ENCODE measurements around the gene STMN1.

Gene STMN1

GRCh38 chr1:25895365-25895990 lies 10.7 kb downstream of the STMN1 start:
- peak; percentile 77 for DNase-seq (ENCODE audit: low spot score)

DNA sequence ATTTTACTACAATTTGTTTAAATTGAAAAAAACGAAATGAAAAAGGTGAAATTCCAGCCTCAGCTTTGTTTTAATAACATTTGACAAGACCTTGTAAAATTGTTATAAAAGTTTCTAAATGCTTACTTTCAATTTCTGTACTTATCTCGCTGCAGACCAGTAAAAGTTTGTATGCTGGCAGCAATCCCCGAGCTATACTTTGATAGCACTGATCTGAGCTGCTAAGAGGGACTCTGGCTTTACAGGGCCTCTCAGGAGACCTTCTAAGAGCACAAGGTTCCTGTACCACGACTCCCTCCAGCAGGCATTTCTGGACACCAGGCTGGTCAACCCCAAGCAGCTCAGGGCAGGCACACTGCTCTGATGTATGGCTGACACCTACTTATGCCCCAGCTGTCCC lies 13.1 kb downstream of the STMN1 start:
- no peak for DNase-seq (ENCODE audit: low spot score)

DNA sequence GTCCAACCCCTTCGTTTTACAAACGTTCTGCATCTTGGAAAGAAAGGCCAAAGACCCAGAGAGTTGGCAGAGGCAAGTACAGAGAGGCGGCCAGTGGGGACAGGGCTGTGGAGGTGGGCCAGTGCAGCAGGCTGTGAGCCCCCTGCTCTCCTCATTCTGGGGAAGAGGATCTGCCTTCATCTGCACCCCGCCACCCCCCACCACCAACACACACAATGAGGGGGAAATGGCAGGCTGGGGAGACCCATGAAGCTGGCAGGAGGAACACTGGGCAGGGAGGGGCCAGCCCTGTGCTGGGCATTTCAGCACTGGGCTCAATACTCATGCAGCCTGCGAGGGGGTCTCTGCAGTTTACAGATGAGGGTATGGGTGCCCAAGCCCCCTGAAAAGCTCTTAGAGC lies 14.6 kb downstream of the STMN1 start:
- no peak for DNase-seq (ENCODE audit: low spot score)

GRCh38 chr1:25890239-25891034 lies 15.8 kb downstream of the STMN1 start:
- DNase-seq (ENCODE audit: low spot score) = peak; percentile 93

DNA sequence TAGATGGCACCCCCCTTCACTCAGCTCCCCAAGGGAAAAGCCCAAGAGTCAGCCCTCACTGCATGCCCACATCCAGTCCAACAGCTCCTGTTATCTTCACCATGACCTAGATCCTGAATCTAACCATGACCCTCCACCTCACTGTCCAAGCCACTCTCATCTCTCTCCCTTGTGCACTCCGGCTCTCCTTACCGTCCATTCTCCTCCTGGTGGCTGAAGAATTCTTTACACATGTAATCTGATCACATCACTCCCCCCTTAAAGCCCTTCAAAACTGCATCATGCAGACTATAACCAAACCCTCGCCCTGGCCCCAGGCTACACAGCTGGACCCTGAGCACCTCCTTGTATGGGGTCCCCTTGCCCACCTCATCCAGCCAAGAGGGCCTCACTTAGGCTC lies 16.7 kb downstream of the STMN1 start:
- no peak for DNase-seq (ENCODE audit: low spot score)

DNA sequence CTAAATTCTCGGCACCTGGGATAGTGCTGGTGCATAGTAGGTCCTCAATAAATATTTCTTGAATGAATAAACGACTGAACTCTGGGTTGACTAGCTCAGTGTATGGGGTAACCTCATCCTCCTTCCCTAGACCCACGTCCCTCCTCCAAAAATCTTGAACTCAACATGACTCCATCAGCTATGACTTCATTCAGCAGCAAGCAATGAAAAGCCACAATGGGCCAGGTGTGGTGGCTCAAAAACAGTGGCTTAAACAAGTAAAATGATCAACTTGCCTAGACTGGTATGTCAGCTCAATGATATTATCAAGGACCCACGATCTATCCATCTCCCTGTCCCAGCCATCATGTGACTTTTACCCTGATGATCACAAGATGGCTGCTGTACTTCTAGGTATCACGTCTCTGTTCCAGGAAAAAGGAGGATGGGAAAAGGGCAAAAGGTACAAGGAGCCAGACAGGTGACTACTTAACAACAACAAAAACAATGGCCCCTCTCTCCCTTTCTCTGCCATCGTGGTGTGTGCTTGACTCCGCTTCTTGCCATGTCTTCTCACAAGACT lies 17.7 kb downstream of the STMN1 start:
- no peak for DNase-seq (ENCODE audit: low spot score)

DNA sequence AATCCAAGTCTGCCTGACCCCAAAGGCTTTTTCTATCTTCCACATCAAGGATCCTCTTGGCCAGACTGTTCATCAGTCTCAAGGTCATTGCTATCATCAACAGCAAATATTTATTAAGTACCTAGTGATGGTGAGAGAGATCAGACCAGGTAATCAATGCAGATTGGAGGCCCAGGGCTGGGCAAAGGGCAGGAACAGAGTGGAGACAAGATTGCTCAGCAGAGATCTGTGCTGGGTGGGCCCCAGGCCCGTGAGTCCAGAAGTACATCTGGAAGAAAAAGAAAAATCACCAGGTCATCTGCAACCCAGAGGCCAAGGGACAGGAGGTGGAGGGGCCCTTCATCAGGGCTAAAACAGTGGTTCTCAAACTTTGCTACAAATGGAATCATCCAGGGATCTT lies 20.6 kb downstream of the STMN1 start:
- no peak for DNase-seq (ENCODE audit: low spot score)

- DNase-seq (ENCODE audit: low spot score) = no peak
Measured at GRCh38 chr1:25881266-25881665, 25.0 kb downstream of the STMN1 start.

DNA sequence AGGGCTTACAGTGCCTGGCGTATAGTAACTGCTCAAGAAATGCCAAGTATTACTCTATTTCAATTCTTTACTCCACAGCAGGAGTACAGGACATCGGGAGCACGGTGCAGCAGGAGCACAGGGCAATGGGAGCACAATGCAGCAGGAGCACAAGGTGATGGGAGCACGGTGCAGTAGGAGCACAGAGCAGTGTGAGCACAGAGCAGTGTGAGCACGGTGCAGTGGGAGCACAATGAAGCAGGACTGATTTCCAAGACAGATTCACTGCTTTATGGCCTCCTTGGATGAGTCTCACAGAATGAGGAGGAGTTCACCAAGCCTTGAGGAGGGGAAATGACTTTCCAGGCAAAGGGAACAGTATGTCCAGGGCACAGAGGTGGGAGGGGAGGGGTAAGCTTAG lies 25.7 kb downstream of the STMN1 start:
- no peak for DNase-seq (ENCODE audit: low spot score)

- no peak for DNase-seq (ENCODE audit: low spot score)
Measured at GRCh38 chr1:25879675-25880074, 26.5 kb downstream of the STMN1 start.

- DNase-seq (ENCODE audit: low spot score) = no peak
Measured at GRCh38 chr1:25878690-25879089, 27.5 kb downstream of the STMN1 start.

DNA sequence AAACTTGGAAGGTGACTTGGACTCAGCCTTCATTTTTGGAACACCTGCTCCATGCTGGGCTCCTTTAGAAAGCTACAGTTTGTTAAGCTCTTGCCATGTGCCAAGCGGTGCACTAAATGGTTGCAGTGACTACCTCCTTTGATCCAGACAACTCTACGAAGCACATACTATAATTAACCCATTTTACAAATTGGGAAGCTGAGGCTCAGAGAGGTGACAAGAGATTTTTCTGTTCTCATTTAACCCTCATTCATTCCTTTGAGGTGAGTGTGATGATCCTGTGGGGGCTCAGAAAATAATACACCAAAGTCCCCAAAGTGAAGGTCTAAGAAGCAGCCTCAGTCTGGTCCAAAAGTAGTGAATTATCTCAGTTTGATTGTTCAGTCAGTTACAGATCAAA lies 29.1 kb downstream of the STMN1 start:
- no peak for DNase-seq (ENCODE audit: low spot score)

DNA sequence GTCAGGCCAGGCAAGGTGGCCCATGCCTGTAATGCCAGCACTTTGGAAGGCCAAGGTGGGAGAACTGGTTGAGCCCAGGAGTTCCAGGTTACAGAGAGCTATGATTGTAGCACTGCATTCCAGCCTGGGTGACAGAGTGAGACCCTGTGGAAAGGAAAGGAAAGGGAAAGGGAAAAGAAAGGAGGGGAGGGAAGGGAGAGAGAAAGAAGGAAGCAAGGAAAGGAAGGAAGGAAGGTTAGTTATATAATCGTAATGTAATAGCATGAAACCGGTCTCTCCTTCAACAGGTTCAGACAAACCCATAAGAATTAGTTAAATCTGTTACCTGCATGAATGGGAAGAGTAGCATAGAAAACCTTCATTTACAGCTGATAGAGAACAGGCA lies 29.5 kb downstream of the STMN1 start:
- no peak for DNase-seq (ENCODE audit: low spot score)

DNA sequence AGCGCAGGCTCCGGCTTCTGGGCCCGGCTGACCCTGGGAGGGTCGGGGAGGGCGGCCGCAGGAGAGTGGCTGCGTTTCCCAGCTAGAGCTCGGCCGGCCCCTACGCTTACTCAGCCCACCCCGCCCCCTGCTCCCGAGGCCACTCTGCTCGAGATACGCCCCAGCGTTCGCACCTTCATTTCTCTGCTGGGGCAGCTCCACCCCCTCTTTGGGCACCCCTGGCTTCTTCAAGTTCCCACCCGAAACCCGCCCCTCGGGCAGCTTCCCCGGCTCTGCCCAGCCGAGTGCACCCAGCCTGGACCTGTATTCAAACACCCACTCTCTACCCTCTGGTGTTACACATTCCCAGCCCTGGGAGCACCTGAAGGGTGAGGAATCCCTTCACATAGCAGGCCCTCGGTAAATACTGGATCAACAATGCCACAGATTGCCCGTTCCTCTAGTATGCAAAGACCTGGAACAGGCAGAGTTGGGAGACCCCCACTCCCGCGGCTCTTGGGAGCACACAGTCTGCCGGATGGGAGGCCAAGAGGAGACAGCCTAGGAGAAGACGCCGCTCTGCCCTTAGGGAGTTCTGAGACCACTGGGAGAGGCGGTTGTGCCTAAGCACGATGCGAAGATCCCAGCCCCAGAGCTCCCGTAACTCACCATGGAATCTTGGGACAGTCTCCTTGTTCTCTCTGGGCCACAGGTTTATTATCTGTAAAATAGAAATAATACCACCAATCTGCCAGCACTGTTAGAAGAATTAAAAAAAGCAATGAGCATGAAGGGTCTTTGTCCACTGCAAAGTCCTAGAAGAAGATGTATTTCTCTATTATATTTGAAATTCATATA lies 30.1 kb downstream of the STMN1 start:
- no peak for DNase-seq (ENCODE audit: low spot score)

DNA sequence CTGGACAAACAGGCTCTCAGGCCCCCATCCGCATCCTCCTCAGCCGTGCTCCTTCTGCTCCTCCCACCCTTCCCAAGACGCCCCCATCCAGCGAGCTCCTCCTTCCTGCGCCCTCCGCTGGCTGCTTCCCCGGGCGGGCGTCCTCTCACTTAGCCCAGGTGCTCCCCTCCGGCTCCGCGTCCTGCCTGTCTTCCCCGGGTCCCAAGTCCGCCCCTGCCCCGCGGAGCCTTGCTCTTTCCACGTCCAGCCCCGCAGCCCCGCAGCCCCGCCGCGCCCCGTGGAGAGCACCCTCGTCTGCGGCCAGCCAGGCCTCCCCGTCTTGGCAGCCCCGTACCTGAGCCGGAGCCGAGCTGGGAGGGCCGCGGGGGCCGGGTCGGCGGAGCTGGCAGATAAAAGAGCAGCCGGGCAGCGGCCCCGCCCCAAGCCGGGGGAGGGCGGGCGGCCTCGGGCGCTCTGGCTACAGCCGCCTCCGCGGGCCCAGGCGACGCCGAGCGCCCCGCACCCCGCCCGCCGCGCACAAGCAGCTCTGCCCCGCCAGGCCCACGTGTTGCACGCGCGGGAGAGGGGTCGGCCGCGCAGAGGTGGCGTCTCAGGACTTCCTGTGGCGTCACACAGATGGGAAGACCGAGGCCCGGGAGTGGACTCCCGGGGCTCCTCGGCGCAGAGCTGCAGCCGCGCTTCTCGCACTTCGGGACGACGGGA lies 30.9 kb downstream of the STMN1 start, which contains the start of gene PAQR7:
PAQR7 (minus strand) TSS at position 555 of the 702 bp plus-strand sequence. CDS start 11,869 bp downstream, outside the sequence.
- peak; percentile 65 for DNase-seq (ENCODE audit: low spot score)

DNA sequence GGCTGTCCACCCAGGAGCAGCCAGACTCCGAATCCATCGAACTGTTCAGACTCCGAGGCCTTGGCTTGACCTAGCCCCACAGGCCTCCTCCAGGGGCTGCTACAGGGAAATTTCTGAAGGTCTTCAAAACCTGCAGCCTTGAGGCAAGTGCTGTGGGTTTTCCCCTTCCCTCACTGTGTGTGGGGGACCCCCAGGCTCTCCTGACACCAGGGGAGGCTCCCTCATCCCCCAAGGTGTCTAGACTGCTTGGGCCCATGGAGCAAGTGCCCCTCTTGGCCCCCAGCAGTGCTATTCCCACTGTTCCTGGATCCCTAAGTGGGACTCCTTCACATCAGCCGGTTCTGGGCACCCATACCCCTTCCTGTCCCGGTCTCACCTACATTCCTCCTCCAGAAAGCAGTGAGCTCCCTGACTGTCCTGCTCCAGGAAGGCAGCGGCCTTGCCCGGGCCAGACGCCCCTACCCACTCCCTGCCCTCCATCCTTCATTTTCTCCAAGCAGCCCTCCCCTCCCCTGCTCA lies 31.5 kb downstream of the STMN1 start:
- DNase-seq (ENCODE audit: low spot score) = no peak

DNA sequence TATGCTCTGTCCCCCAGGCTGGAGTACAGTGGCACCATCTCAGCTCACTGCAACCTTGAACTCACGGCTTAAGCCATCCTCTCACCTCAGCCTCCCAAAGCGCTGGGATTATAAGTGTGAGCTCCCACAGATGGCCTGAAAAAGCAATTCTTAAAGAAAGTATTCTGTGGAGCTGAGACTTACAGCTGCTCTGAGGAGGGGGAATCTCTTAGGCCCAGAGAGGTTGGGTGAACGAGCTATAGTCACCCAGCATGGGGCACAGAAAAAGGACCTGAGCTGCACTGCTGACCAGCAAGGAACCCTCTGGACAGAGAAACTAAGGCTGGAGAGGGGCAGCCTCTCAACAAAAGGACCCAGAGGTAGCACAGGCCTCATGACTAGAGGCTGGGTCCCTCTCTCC lies 32.0 kb downstream of the STMN1 start:
- DNase-seq (ENCODE audit: low spot score) = no peak

DNA sequence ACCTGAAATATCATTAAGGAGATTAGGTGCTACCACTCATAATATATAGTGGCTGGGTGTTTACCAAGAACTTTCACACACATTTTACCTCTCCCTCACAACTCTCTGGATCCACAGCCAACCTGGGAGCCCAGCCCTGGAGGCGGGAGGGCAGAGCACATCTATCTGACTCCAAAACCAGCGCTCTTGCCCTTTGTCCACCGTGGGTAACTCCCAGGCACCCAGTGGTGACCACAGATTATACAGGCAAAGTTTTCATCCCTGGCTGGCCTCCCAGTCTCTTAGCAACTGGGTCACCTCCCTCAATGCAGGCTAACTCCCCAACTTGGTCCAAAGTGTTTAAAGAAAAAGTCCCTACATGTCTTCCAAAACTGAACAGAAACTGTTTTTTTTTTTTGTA lies 33.1 kb downstream of the STMN1 start:
- peak; percentile 22 for DNase-seq (ENCODE audit: low spot score)

- DNase-seq (ENCODE audit: low spot score) = no peak
Measured at GRCh38 chr1:25872713-25873112, 33.5 kb downstream of the STMN1 start.

- DNase-seq (ENCODE audit: low spot score) = no peak
Measured at GRCh38 chr1:25871704-25872494, 34.3 kb downstream of the STMN1 start.

Data from SW480 (cell line).